GM12878 (cell line): Measurements from ENCODE around the gene APOLD1. TPM values are rescaled to one million over a fixed set of nuclear protein-coding genes. Genes with fewer than 3 reads are reported as not detected.
"Not testable (repeated sequence)": the region's sequence is repeated elsewhere in the genome, so short reads cannot be mapped to it uniquely, and the experiment has no call there.

Experiments used
- ATAC-seq: fragments of 200-7000 bp; cut with Tn5 transposase; 3 replicates; pipeline ENCODE4 v1.9.1; 2020; ENCODE audit warnings: mild to moderate bottlenecking, moderate library complexity
- BruUV-seq: library from RNA; stranded (reverse); fragments of 400-500 nt; replicated peaks from 2 replicates; lab custom pipeline; 2021; lab: Mats Ljungman, UMichigan
- CTCF ChIA-PET: fragments of 300-600 bp; sonication (Branson Sonifier 250); formaldehyde crosslinking; extraction: SDS; loops from one replicate; lab custom pipeline; 2021; ENCODE audit warnings: inconsistent platforms; lab: Yijun Ruan, JAX
- POLR2A ChIA-PET: fragments of 350-600 bp; formaldehyde crosslinking; extraction: SDS; loops from one replicate; lab custom pipeline; 2021; ENCODE audit warnings: inconsistent platforms; lab: Charles Lee
- RAD21 ChIA-PET: fragments of 300-600 bp; sonication (Branson Sonifier 250); formaldehyde crosslinking; loops from one replicate; lab custom pipeline; 2023; ENCODE audit warnings: antibody characterized with exemption; ENCODE audit not compliant: unreplicated experiment; lab: Charles Lee
- SMC1A ChIA-PET: fragments of 300-600 bp; sonication (Branson Sonifier 250); formaldehyde crosslinking; loops from one replicate; lab custom pipeline; 2023; ENCODE audit not compliant: unreplicated experiment, uncharacterized antibody; lab: Charles Lee
- DNase-seq: peaks from one replicate; pipeline ENCODE4 v3.0.0-alpha.2; 2011; ENCODE audit warnings: low read depth, low spot score
- FAIRE-seq: peaks from 3 replicates; lab custom pipeline; 2011; peaks lifted over from hg19 to GRCh38; lab: Jason Lieb, UNC
- H2AFZ ChIP-seq: 2 replicates; pipeline ENCODE4 v1.6.0; 2011; ENCODE audit warnings: low read depth, low read length, control low read depth; ENCODE audit not compliant: control insufficient read depth
- H3K27ac ChIP-seq: 2 replicates; pipeline ENCODE4 v1.5.1; 2011; ENCODE audit warnings: control low read depth; ENCODE audit not compliant: control insufficient read depth, insufficient read depth
- H3K27me3 ChIP-seq, 2 experiments: replicated peaks in 1 of 2; 2 replicates each; pipeline versions ENCODE4 v1.6.0 to v1.6.1; 2011; ENCODE audit warnings: low read length in 1 of 2; ENCODE audit not compliant: control insufficient read depth in 2 of 2, insufficient read depth in 2 of 2
- H3K36me3 ChIP-seq, 2 experiments: 2 replicates each; pipeline ENCODE4 v1.5.1; 2011; ENCODE audit warnings: low read length in 1 of 2; ENCODE audit not compliant: control insufficient read depth in 2 of 2, insufficient read depth in 2 of 2
- H3K4me1 ChIP-seq: 2 replicates; pipeline ENCODE4 v1.6.1; 2011; ENCODE audit warnings: mild to moderate bottlenecking, low read length, moderate library complexity, mixed read lengths; ENCODE audit not compliant: control insufficient read depth, insufficient read depth
- H3K4me2 ChIP-seq: 2 replicates; pipeline ENCODE4 v1.6.0; 2011; ENCODE audit warnings: control low read depth; ENCODE audit not compliant: control insufficient read depth, insufficient read depth
- H3K4me3 ChIP-seq: fragments of 200-600 bp; sonication (generic); 2 replicates; pipeline ENCODE4 v1.5.1; 2016
- H3K79me2 ChIP-seq: 2 replicates; pipeline ENCODE4 v1.6.0; 2011; ENCODE audit warnings: low read length; ENCODE audit not compliant: control insufficient read depth, insufficient read depth
- H3K9ac ChIP-seq: 2 replicates; pipeline ENCODE4 v1.8.0; 2011; ENCODE audit warnings: low read length, control low read depth, mixed read lengths; ENCODE audit not compliant: control insufficient read depth, insufficient read depth
- H3K9me3 ChIP-seq: replicated peaks from 3 replicates; pipeline ENCODE4 v1.5.1; 2011; ENCODE audit warnings: mild to moderate bottlenecking, low read length; ENCODE audit not compliant: control insufficient read depth, insufficient read depth
- H4K20me1 ChIP-seq: 2 replicates; pipeline ENCODE4 v1.6.0; 2011; ENCODE audit not compliant: control insufficient read depth, insufficient read depth
- ATF7 ChIP-seq: fragments of 450-650 bp; IDR thresholded peaks from 2 replicates; pipeline ENCODE4 v1.6.1; 2016; ENCODE audit warnings: low read depth, mild to moderate bottlenecking
- NBN ChIP-seq: fragments of 450-650 bp; IDR thresholded peaks from 2 replicates; pipeline ENCODE4 v1.6.1; 2016
- NRF1 ChIP-seq: conservative IDR thresholded peaks from 2 replicates; pipeline ENCODE4 v1.6.1; 2011; ENCODE audit warnings: mild to moderate bottlenecking, low read depth, low read length, improper control_type of control experiment
- WGBS: methylation state at CpG from one replicate; pipeline ENCODE4 v1.1.6; 2016; ENCODE audit warnings: low lambda C conversion rate; ENCODE audit not compliant: insufficient replicate concordance, insufficient coverage; ENCODE audit errors: missing lambda C conversion rate; 5-methylcytosine and 5-hydroxymethylcytosine counted together
- in situ Hi-C: fragments of 300-500 bp; cut with MboI; formaldehyde crosslinking; loops from 9 replicates; pipeline ENCODE4 v1.14.3; 2018; ENCODE audit warnings: mixed read lengths
- intact Hi-C: fragments of 100-400 bp; cut with micrococcal nuclease; formaldehyde crosslinking; loops from one replicate; pipeline ENCODE4 v1.14.2; 2022; ENCODE audit not compliant: unreplicated experiment
- polyA plus RNA-seq, 11 experiments: library from polyadenylated mRNA; depleted of rRNA in 4 of 11; unstranded in 6 of 11; stranded (reverse) in 5 of 11; fragments of >200 nt; fragmentation: Nextera tagmentation in 4 of 11; fragmentation: Illumina TruSeq in 1 of 11; extraction: Ambion mirVana in 4 of 11; extraction: Trizol in 1 of 11; gene quantifications; 1 replicate in 1 of 11; 2 replicates in 10 of 11; pipeline versions ENCODE4 v1.2.1 to v1.2.3, GENCODE V29; 2011 to 2016; ENCODE audit warnings: inconsistent platforms in 2 of 11, missing spikeins in 2 of 11, low read depth in 1 of 11
- total RNA-seq, 4 experiments: library from RNA; depleted of rRNA in 3 of 4; stranded (reverse); fragments of >200 nt in 3 of 4; fragmentation: Illumina TruSeq in 1 of 4; extraction: Trizol in 1 of 4; gene quantifications; 2 replicates each; pipeline versions ENCODE4 v1.2.1 to v1.2.3, GENCODE V29; 2013 to 2021

The APOLD1 gene
- total and polyA plus RNA-seq, 10 of the 15 experiments (the other 5 are each of a cell fraction or from before 2014, with no cell fraction given), result 1.1 to 8.9 (median 4.2) TPM

DNA sequence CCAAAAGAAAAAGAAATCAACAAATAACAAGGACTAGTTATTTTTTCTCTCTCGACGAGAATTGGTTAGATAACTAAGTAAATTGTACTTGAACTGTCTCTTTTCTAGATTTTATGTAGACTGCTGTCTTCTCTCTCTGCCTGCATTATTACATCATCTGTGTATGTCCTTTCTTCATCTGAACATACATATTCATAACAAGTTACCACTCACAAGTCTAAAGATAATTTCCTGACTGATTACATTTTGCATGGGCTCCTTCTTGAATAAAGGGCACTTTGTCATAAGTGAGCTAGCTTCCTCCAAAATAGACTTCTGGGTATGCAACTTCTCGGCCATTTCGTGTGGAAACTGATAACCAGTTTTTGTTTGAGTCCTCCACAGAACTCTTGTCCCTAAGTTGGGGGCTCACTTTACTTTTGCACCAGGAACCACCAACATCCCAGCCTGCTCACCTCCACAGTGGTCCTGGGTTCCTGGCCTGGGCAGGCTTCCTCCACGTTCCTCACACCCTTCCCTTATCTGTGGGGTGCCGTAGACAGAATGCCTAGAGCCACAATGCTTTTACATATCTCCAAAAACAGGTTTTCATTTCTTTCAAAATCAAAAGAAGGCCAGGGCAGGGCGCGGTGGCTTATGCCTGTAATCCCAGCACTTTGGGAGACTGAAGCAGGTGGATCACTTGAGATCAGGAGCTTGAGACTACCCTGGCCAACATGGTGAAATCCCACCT, 21.5 kb downstream of the APOLD1 start:
- Histone ChIP-seq H3K4me3 (no peak overlapping the region), H3K4me1 (peaks cover 38% of the 10 kb centered on the region), H2AFZ (peak overlapping the region; percentile 52; the same call in 1 of the 2 replicates), H3K27ac (peak overlapping the region; percentile 96), H3K9ac (no peak overlapping the region), H3K36me3 (no peaks in the 10 kb centered on the region), H3K4me2 (no peak overlapping the region), H3K27me3 (no peaks in the 10 kb centered on the region), H4K20me1 (no peaks in the 10 kb centered on the region), H3K9me3 (no peaks in the 10 kb centered on the region), H3K79me2 (no peaks in the 10 kb centered on the region)
- ATAC-seq (no peak), DNase-seq (no peak), FAIRE-seq (no peak)
- WGBS, result 63% methylated on average over 8 of the region's 8 CpGs
- POLR2A ChIA-PET, result interaction anchor here (0.7 kb wide), 1 partner anchor 84 kb away, joined by 4 read pairs; no protein-coding TSS in a partner anchor
- in situ Hi-C loops, result loop anchor here (25.0 kb wide), 1 partner anchor 1980 kb away; no protein-coding TSS in a partner anchor
- no TSS peak for BruUV-seq
- RAD21 ChIA-PET, result interaction anchor here (1.0 kb wide), 1 partner anchor 17 kb away, joined by 3 read pairs; no protein-coding TSS in a partner anchor
- CTCF ChIA-PET, result interaction anchor here (1.7 to 5.4 kb wide), 3 partner anchors 8 to 30 kb away, joined by 4 to 67 read pairs (median 42); partner anchors contain the start of gene DDX47
- intact Hi-C loops, result no loop called here
- SMC1A ChIA-PET, result interaction anchor here (1.1 to 7.3 kb wide), 3 partner anchors 11 to 18 kb away, joined by 3 to 50 read pairs (median 4); no protein-coding TSS in a partner anchor
- TF ChIP-seq ATF7, result no peak
- TF ChIP-seq NBN, result no peak
- TF ChIP-seq NRF1, result no peak

GRCh38 chr12:12807517-12807903, 22.1 kb downstream of the APOLD1 start:
- peaks cover 38% of the 10 kb centered on the region for H3K4me1 ChIP-seq
- ATAC-seq, DNase-seq, H3K79me2 ChIP-seq, intact Hi-C loops, BruUV-seq, H3K27me3 ChIP-seq, H3K36me3 ChIP-seq, H3K9me3 ChIP-seq, H3K4me3 ChIP-seq, FAIRE-seq, H4K20me1 ChIP-seq: not testable (repeated sequence)
- 40% methylated on average over 3 of the region's 3 CpGs for WGBS
- ChIA-PET SMC1A (interaction anchor here (1.1 to 7.3 kb wide), 2 partner anchors 10 to 19 kb away, joined by 4 to 50 read pairs; no protein-coding TSS in a partner anchor), CTCF (interaction anchor here (4.9 to 5.4 kb wide), 2 partner anchors 7 to 19 kb away, joined by 42 to 67 read pairs; partner anchors contain the start of gene DDX47), POLR2A (interaction anchor here (0.7 kb wide), 1 partner anchor 85 kb away, joined by 4 read pairs; no protein-coding TSS in a partner anchor), RAD21 (interaction anchor here (1.0 kb wide), 1 partner anchor 18 kb away, joined by 3 read pairs; no protein-coding TSS in a partner anchor)
- in situ Hi-C loops, result loop anchor here (25.0 kb wide), 1 partner anchor 1980 kb away; no protein-coding TSS in a partner anchor
- H3K27ac ChIP-seq, result peak overlapping the region; percentile 96
- H3K9ac ChIP-seq, result peak overlapping the region; percentile 65
- peak overlapping the region; percentile 94 for H2AFZ ChIP-seq
- H3K4me2 ChIP-seq, result peak overlapping the region; percentile 82; the same call in 1 of the 2 replicates
